SK-MEL-5 (cell line): ENCODE data around the gene LRRC30. TPM values are rescaled to one million over a fixed set of nuclear protein-coding genes. Genes with fewer than 3 reads are reported as not detected.

Experiments used
- DNase-seq: peaks from one replicate; pipeline ENCODE4 v3.0.0-alpha.2; 2016; ENCODE audit warnings: low read depth, low spot score
- in situ Hi-C: cut with HindIII; loops from 2 replicates; pipeline ENCODE4 v1.10.0; 2016; ENCODE audit warnings: low sequenced_read_pairs, high pct_unique_total_duplicates, low pct_unique_long_range_greater_than_20kb
- total RNA-seq: library from RNA; depleted of rRNA; stranded (reverse); fragments of >200 nt; shearing (Covaris generic); gene quantifications from 2 replicates; pipeline ENCODE4 v1.2.3, GENCODE V29; 2014

Gene LRRC30
- total RNA-seq, 1 experiment from 2014 or later = not detected

- DNase-seq = no peak
- in situ Hi-C loops = no loop called here
Measured at GRCh38 chr18:7234091-7234490, 3.2 kb downstream of the LRRC30 start.

GRCh38 chr18:7234956-7235355 is 4.1 kb downstream of the LRRC30 start:
- in situ Hi-C loops = no loop called here

GRCh38 chr18:7236072-7236471 is 5.2 kb downstream of the LRRC30 start:
- no peak for DNase-seq
- in situ Hi-C loops = no loop called here

More at GRCh38 chr18:7234956-7235355, 4.1 kb downstream of the LRRC30 start:
- no peak for DNase-seq

- in situ Hi-C loops = no loop called here
- DNase-seq = no peak
Measured at GRCh38 chr18:7236933-7237332, 6.0 kb downstream of the LRRC30 start.

- in situ Hi-C loops = no loop called here
Measured at GRCh38 chr18:7237673-7238272, 6.9 kb downstream of the LRRC30 start.

GRCh38 chr18:7242926-7243325 is 12.0 kb downstream of the LRRC30 start:
- in situ Hi-C loops = no loop called here
- no peak for DNase-seq

More at GRCh38 chr18:7237673-7238272, 6.9 kb downstream of the LRRC30 start:
- DNase-seq = no peak

GRCh38 chr18:7248877-7249276 is 18.0 kb downstream of the LRRC30 start:
- in situ Hi-C loops = no loop called here
- no peak for DNase-seq

- DNase-seq = no peak
- in situ Hi-C loops = no loop called here
Measured at GRCh38 chr18:7254163-7254562, 23.3 kb downstream of the LRRC30 start.

GRCh38 chr18:7255054-7255453 is 24.2 kb downstream of the LRRC30 start:
- in situ Hi-C loops = no loop called here
- no peak for DNase-seq

- no peak for DNase-seq
Measured at GRCh38 chr18:7255643-7256042, 24.8 kb downstream of the LRRC30 start.

GRCh38 chr18:7256618-7257425 is 25.9 kb downstream of the LRRC30 start:
- DNase-seq = no peak
- in situ Hi-C loops = no loop called here

More at GRCh38 chr18:7255643-7256042, 24.8 kb downstream of the LRRC30 start:
- in situ Hi-C loops = no loop called here

GRCh38 chr18:7257426-7257740 is 26.5 kb downstream of the LRRC30 start:
- in situ Hi-C loops = no loop called here
- no peak for DNase-seq

GRCh38 chr18:7259475-7259874 is 28.6 kb downstream of the LRRC30 start:
- in situ Hi-C loops = no loop called here
- no peak for DNase-seq

- in situ Hi-C loops = no loop called here
- DNase-seq = no peak
Measured at GRCh38 chr18:7261199-7261598, 30.3 kb downstream of the LRRC30 start.

GRCh38 chr18:7267973-7268372 is 37.1 kb downstream of the LRRC30 start:
- DNase-seq = no peak
- in situ Hi-C loops = no loop called here

GRCh38 chr18:7269942-7270341 is 39.1 kb downstream of the LRRC30 start:
- DNase-seq = no peak
- in situ Hi-C loops = no loop called here

GRCh38 chr18:7272311-7273049 is 41.6 kb downstream of the LRRC30 start:
- in situ Hi-C loops = no loop called here
- peak; percentile 80 for DNase-seq

- in situ Hi-C loops = no loop called here
- DNase-seq = no peak
Measured at GRCh38 chr18:7273301-7273921, 42.5 kb downstream of the LRRC30 start.
